Bronchial epithelial cell (primary cell): Measurements from ENCODE around the gene ZNF423. TPM values are rescaled to one million over a fixed set of nuclear protein-coding genes. Genes with fewer than 3 reads are reported as not detected.

Source experiments
- DNase-seq: peaks from one replicate; pipeline ENCODE4 v3.0.0-alpha.2; 2010; ENCODE audit warnings: low read depth
- FAIRE-seq: peaks from 2 replicates; lab custom pipeline; 2011; peaks lifted over from hg19 to GRCh38; lab: Jason Lieb, UNC
- H3K27me3 ChIP-seq: 2 replicates; pipeline ENCODE4 v1.5.1; 2011; ENCODE audit warnings: low read length; ENCODE audit not compliant: control insufficient read depth, insufficient read depth
- H3K36me3 ChIP-seq: 2 replicates; pipeline ENCODE4 v1.5.1; 2011; ENCODE audit warnings: low read length; ENCODE audit not compliant: control insufficient read depth, insufficient read depth
- H3K4me3 ChIP-seq: 2 replicates; pipeline ENCODE4 v1.5.1; 2011; ENCODE audit warnings: mild to moderate bottlenecking, low read depth, low read length, control low read depth
- total RNA-seq: library from RNA; depleted of rRNA; stranded (reverse); fragments of >200 nt; gene quantifications from 2 replicates; pipeline ENCODE4 v1.2.1, GENCODE V29; 2014
- TF ChIP-seq, protein P1 (sequence below): IDR thresholded peaks from 2 replicates; pipeline ENCODE4 v1.5.1; 2011; ENCODE audit warnings: mild to moderate bottlenecking, moderate library complexity, low read length, control low read depth, inconsistent platforms; ENCODE audit not compliant: insufficient read depth, severe bottlenecking

The ZNF423 gene
- total RNA-seq, 1 donor from 2014 or later, result under 0.01 TPM

DNA sequence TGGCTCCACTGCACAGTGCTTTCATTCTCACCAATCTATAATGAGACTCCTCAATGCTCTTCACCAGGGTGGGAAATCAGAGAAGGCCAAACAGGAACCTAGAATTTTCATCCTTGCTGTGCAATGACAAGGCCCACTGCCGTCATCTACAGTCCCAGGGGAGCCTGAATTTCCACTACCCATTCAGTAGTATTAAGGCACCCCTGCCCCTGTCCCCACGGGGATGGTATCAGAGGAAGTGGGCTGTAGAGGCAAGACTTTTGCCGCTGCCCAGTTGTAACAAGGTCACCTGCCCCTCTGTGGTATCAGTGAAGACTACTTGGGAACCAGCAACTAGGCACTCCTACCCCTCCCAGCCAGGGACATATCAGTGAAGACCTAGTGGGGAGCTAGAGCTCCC is 377.8 kb downstream of the ZNF423 start:
- Histone ChIP-seq H3K27me3 (no peaks in the 10 kb centered on the region), H3K36me3 (no peaks in the 10 kb centered on the region), H3K4me3 (no peak overlapping the region)
- FAIRE-seq (no peak), DNase-seq (no peak)
- TF ChIP-seq, protein P1, sequence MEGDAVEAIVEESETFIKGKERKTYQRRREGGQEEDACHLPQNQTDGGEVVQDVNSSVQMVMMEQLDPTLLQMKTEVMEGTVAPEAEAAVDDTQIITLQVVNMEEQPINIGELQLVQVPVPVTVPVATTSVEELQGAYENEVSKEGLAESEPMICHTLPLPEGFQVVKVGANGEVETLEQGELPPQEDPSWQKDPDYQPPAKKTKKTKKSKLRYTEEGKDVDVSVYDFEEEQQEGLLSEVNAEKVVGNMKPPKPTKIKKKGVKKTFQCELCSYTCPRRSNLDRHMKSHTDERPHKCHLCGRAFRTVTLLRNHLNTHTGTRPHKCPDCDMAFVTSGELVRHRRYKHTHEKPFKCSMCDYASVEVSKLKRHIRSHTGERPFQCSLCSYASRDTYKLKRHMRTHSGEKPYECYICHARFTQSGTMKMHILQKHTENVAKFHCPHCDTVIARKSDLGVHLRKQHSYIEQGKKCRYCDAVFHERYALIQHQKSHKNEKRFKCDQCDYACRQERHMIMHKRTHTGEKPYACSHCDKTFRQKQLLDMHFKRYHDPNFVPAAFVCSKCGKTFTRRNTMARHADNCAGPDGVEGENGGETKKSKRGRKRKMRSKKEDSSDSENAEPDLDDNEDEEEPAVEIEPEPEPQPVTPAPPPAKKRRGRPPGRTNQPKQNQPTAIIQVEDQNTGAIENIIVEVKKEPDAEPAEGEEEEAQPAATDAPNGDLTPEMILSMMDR, result no peak

DNA sequence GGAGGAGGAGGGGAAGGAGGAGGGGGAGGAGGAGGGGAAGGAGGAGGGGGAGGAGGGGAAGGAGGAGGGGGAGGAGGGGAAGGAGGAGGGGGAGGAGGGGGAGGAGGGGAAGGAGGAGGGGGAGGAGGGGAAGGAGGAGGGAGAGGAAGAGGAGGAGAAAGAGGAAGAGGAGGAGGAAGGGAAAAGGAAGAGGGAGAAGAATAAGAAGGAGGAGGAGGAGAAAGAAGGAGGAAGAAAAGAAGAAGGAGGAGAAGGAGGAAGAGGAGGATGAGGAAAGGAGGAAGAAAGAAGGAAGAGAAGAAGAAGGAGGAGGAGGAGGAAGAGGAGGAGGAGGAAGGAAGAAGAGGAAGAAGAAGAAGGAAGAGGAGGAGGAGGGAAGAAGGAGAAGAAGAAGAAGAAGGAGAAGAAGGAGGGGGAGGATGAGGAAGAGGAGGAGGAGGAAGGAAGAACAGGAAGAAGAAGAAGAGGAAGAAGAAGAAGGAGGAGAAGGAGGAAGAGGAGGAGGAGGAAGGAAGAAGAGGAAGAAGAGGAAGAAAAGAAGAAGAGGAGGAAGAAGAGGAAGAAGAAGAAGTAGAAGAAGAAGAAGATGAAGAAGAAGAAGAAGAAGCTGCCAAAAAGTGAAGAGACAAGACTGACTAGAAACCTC is 378.5 kb downstream of the ZNF423 start:
- no peak for DNase-seq
- no peaks in the 10 kb centered on the region for H3K27me3 ChIP-seq
- no peak for FAIRE-seq
- no peak overlapping the region for H3K4me3 ChIP-seq
- H3K36me3 ChIP-seq, result no peaks in the 10 kb centered on the region
- TF ChIP-seq, protein P1, result no peak

DNA sequence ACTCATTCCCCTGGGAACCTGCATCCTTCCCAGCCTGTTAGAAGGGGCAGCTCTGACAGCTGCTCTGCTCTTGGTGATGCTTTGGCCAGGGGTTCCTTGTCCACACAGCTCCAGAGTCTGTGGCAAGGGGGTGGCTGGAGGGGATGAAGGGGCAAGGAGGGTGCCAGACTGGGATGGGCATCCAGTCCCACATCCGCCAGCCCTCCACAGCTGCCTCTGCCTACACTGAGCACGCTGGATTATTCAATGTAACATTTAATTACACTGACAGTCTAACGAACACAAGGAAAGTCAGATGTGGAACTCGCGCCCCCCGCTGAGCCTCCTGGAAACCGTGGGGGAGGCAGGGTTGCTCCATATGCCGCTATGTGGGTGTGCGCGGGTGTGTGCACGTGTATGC is 381.2 kb downstream of the ZNF423 start:
- Histone ChIP-seq H3K36me3 (no peaks in the 10 kb centered on the region), H3K4me3 (no peak overlapping the region), H3K27me3 (no peaks in the 10 kb centered on the region)
- no peak for FAIRE-seq
- TF ChIP-seq, protein P1, result no peak
- DNase-seq, result no peak

DNA sequence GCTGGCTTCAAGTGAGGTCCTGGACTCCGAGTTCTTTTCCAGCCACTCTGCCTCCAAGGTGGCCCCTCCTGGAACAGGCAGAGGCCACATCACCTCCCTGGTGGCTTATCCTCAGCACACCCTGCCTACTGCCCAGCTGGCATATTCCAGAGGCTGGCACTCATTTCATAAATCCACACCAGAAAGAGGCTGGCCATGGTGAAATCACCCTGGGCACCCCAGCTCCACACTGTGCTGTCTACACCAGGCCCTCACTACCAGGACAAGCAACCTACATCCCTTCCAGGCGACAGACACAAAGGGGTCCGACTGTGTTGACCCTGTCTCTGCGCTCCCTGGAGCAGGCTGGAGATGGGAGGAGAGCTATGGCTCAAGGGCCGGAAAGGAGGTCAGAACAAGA is 382.1 kb downstream of the ZNF423 start:
- DNase-seq (no peak), FAIRE-seq (no peak)
- Histone ChIP-seq H3K36me3 (no peaks in the 10 kb centered on the region), H3K4me3 (no peak overlapping the region), H3K27me3 (no peaks in the 10 kb centered on the region)
- TF ChIP-seq, protein P1, result no peak

DNA sequence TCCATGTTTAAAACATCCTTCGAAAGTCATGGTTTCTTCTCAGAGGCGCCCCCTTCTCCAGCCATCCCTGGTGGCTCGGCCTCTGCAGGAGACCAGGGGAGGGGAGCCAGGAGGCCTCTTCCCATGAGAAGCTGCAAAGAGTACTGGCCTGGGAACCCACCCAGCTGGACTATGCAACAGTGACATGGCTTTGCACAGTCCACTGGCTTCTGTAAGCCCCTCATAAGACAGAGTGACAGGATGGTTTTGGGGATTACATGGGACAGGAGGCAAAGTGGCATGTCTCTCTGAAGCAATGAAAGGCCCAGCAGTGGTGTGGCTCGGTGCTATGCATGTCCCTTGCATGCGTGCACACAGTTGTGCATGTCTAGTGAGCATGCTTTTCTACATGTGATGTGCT is 382.8 kb downstream of the ZNF423 start:
- FAIRE-seq (no peak), DNase-seq (no peak)
- Histone ChIP-seq H3K27me3 (no peaks in the 10 kb centered on the region), H3K36me3 (no peaks in the 10 kb centered on the region), H3K4me3 (no peak overlapping the region)
- TF ChIP-seq, protein P1, result no peak

DNA sequence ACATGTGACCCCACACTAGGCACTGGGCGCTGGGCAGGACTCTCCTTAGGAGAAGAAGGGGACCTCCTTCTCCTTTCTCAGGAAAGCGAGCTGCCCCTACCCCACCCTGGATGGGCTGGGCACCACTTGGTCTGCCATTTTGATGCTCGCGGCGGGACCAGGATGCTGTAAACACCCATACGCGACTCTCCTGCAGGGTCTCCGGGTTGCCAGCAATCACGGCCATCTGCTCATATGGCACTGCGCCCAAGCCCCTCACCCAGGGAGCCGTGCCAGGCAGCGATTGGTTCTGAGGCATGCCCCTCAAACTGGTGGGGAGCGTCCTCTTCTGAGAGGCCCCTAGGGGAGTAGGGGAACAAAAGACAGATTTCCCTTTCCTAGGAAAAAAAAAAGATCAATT is 383.3 kb downstream of the ZNF423 start:
- Histone ChIP-seq H3K36me3 (no peaks in the 10 kb centered on the region), H3K27me3 (no peaks in the 10 kb centered on the region), H3K4me3 (no peak overlapping the region)
- FAIRE-seq (no peak), DNase-seq (no peak)
- TF ChIP-seq, protein P1, result no peak
